ENCODE results near the gene GUCY2D. TPM values are rescaled to one million over a fixed set of nuclear protein-coding genes. Genes with fewer than 3 reads are reported as not detected.
A peak's percentile ranks its signal among the peaks of the same experiment; 100 is the strongest.

Gene GUCY2D
- total and polyA plus RNA-seq, 2 donors = not detected

DNA sequence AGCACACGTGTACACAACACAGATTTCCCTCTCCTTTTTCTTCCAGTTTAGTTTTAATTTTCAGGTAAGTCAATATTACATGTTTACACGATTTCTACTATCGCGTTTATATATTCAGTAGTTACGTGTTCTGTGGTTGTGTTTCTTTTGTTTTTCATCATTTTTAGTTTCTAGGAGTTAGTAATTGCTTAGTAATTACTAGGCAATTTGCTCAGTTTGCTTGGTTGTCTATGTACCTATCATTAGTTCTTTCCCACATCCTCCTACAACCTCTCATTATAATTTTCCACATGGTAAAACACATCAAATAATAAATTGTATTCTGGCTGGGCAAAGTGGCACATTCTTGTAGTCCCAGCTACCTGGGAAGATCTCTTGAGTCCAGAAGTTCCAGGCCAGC, 24.6 kb upstream of the GUCY2D start:
- no peaks in the 10 kb centered on the region for H3K36me3 ChIP-seq (ENCODE audit: insufficient read depth)
- WGBS = 92% methylated on average over 5 of the region's 5 CpGs

DNA sequence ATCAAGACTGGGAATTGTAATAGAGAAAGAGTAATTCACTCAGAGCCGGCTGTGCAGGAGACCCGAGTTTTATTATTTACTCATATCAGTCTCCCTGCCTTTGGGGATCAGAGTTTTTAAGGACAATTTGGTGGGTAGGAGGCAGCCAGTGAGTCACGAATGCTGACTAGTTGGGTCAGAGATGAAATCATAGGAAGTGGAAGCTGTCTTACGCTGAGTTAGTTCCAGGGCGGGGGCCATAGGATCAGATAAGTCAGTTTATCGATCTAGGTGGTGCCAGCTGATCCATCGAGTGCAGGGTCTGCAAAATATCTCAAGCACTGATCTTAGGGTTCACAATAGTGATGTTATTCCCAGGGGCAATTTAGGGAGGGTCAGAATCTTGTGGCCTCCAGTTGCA, 20.2 kb upstream of the GUCY2D start:
- 35% methylated on average over 7 of the region's 7 CpGs for WGBS
- no peak for DNase-seq (ENCODE audit: extremely low spot score)

More for the DNA sequence above, 24.6 kb upstream of the GUCY2D start:
- DNase-seq (ENCODE audit: extremely low spot score) = no peak
- Histone ChIP-seq H3K4me3 (ENCODE audit: low read depth, low read length) (no peak overlapping the region), H3K27ac (ENCODE audit: low read depth) (no peak overlapping the region), H3K4me1 (ENCODE audit: insufficient read depth) (no peaks in the 10 kb centered on the region)

DNA sequence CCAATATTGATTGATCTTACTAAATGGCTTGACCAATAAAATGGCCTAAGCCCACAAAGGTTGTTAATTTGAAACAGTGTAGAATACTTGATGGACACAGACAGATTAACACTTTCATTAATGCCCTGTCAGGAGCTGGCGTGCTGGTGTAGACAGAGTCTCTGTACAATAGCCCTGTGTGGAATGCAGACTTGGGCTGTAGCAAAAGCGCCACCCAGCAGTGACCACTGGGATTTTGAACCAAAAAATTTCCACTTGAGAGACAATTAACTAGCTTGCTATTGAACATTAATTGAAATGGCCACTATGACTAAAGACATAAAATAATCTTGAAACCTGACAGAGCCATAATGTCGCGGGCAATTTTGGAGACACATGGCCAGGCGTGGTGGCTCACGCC, 19.7 kb upstream of the GUCY2D start:
- no peak overlapping the region for H3K27ac ChIP-seq (ENCODE audit: low read depth)
- DNase-seq (ENCODE audit: extremely low spot score) = no peak
- no peaks in the 10 kb centered on the region for H3K36me3 ChIP-seq (ENCODE audit: insufficient read depth)
- no peak overlapping the region for H3K4me3 ChIP-seq (ENCODE audit: low read depth, low read length)
- 80% methylated on average over 6 of the region's 6 CpGs for WGBS
- H3K4me1 ChIP-seq (ENCODE audit: insufficient read depth) = no peaks in the 10 kb centered on the region

More for the DNA sequence above, 20.2 kb upstream of the GUCY2D start:
- Histone ChIP-seq H3K4me3 (ENCODE audit: low read depth, low read length) (no peak overlapping the region), H3K27ac (ENCODE audit: low read depth) (no peak overlapping the region), H3K4me1 (ENCODE audit: insufficient read depth) (no peaks in the 10 kb centered on the region), H3K36me3 (ENCODE audit: insufficient read depth) (no peaks in the 10 kb centered on the region)

DNA sequence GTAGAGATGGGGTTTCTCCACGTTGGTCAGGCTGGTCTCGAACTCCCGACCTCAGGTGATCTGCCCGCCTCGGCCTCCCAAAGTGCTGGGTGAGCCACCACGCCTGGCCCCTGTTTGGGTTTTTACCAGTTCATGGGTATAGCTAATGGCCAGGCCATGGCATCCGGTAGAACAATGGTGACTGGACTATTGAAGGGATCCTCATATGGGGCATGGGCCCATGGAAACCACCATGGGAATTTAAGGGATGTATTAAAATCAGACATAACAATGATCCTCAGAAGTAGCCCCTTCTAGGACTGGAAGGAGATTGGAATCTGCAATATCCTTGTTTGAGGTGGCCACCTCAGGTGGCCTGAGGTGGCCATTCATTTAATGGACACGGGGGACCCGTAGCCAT, 17.5 kb upstream of the GUCY2D start:
- Histone ChIP-seq H3K4me1 (ENCODE audit: insufficient read depth) (no peaks in the 10 kb centered on the region), H3K36me3 (ENCODE audit: insufficient read depth) (no peaks in the 10 kb centered on the region), H3K4me3 (ENCODE audit: low read depth, low read length) (no peak overlapping the region), H3K27ac (ENCODE audit: low read depth) (no peak overlapping the region)
- 88% methylated on average over 9 of the region's 9 CpGs for WGBS
- DNase-seq (ENCODE audit: extremely low spot score) = no peak

DNA sequence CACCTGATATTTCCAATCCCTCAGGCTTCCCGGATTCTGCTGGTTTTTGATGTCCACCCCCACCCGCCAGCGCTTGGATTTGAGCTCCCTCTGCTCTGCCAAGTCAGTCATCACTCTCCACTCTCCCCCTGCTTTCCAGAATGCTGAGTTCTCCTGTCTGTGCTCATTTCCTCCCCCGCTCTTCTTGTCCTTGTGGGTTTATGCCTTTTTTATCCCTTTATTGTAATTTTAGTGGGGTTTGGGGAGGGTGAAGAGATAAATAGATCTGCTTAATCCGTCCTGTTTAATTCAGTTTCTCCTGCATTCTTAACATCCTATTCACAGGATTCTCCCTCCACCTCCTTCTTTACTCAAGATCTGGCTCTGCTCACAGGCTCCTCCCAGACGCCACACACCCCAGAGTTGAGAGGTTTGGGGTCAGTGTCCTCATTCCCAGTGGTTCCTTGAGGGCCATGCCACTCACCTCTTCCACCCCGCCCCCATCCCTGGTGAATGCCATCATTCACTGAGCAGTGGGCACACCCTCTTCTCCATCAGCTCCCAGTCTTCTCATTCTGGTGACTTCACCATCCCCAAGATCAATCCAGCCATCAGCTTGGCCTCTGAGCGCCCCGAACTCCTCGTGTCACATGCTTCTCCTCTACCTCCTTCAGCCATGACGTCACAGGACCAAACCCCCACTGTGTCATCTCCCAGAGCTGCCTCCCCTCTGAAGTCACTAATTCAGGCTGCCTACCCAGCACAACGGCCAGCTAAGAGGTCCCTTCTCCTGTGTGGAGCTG, 15.1 kb upstream of the GUCY2D start:
- Histone ChIP-seq H3K36me3 (ENCODE audit: insufficient read depth) (no peaks in the 10 kb centered on the region), H3K4me3 (ENCODE audit: low read depth, low read length) (no peak overlapping the region), H3K4me1 (ENCODE audit: insufficient read depth) (no peaks in the 10 kb centered on the region), H3K27ac (ENCODE audit: low read depth) (no peak overlapping the region)
- 56% methylated on average over 12 of the region's 12 CpGs for WGBS
- no peak for DNase-seq (ENCODE audit: extremely low spot score)

DNA sequence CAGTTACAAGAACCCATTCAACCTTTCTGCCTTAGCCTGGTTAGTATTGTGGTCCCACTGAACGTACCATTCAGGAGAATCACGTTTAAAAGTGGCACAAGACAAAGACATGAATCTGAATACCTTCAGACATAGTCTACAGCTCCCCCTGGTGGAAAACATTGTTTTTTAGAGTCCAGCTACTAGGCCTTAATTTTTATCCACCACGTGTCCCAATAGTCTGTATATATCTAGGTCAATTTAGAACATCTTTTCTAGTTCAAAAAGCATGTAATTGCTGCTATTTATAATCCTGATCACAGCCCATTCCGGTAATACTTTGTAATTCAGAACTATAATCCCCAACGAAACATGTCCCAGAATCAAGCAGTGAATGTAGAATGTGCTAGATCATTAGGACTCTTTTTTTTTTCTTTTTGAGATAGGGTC, 13.7 kb upstream of the GUCY2D start:
- no peak overlapping the region for H3K27ac ChIP-seq (ENCODE audit: low read depth)
- peak; percentile 81 for DNase-seq (ENCODE audit: extremely low spot score)

DNA sequence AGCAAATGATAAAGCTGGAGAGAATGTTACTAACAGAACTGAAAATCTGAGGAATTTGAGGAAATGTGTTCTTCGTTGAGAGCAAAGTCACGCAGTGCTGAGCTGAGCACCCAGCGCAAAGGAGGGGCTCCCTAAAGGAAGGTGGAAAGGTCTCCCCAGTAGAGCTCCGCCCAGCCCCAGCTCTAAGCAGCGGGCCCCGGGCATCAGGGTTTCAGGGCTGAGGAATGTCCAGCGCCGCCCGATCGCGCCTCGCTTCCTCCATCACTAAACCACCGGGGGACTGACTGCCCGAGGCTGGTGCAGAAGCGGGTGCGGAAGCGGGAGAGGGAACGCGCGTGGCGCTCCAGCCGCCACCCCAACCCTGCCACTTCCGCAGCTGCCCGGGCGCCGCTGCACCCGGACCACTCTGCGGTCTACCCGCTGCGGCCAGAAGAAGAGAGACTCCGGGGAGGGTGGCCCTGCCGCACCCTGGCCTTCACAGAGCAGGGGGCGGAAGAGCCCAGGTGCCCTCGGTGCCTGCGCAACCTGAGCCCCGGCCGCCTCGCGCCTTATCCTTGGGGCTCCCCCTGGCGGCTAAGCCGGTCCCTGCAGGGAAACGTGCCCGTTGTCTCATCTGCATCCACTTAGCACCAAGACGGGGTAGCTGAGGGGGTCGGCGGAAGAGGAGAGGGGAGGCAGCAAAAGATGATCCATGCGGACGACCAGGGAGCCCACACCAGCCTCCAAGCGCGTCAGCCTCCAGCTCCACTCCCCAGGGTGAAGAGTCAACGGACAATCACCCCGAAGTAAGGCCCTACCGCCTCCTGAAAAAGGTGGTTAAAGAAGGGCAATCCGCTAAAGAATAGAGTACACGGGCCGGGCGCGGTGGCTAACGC, 12.4 kb upstream of the GUCY2D start:
- peak overlapping the region; percentile 28 for H3K27ac ChIP-seq (ENCODE audit: low read depth)

More for the DNA sequence above, 13.7 kb upstream of the GUCY2D start:
- no peak overlapping the region for H3K4me3 ChIP-seq (ENCODE audit: low read depth, low read length)
- H3K36me3 ChIP-seq (ENCODE audit: insufficient read depth) = no peaks in the 10 kb centered on the region
- no peaks in the 10 kb centered on the region for H3K4me1 ChIP-seq (ENCODE audit: insufficient read depth)
- 18% methylated on average over 5 of the region's 5 CpGs for WGBS

DNA sequence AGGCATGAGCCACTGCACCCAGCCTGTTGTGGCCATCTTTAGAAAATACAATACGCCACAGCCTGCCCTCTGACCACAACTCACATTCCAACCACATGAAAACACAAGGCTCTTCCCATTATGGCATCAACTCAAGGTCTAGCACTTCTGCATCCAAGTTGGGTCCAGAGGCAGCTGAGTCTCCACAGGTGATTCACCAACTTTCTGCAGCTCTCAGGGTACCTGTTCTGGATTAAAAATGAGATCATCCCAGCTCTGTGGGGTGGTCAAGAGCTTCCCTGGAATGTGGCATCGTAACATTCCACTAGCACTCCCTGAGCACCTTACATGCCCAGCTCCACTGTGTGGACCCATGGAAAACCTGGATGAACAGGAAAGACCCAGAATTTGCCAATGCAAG, 9.9 kb upstream of the GUCY2D start:
- H3K4me1 ChIP-seq (ENCODE audit: insufficient read depth) = no peaks in the 10 kb centered on the region
- H3K36me3 ChIP-seq (ENCODE audit: insufficient read depth) = no peaks in the 10 kb centered on the region
- no peak overlapping the region for H3K4me3 ChIP-seq (ENCODE audit: low read depth, low read length)
- H3K27ac ChIP-seq (ENCODE audit: low read depth) = no peak overlapping the region
- WGBS = 83% methylated on average over 2 of the region's 2 CpGs
- DNase-seq (ENCODE audit: extremely low spot score) = no peak

More for the DNA sequence above, 12.4 kb upstream of the GUCY2D start:
- DNase-seq (ENCODE audit: extremely low spot score) = no peak
- H3K4me1 ChIP-seq (ENCODE audit: insufficient read depth) = no peaks in the 10 kb centered on the region
- WGBS = 3% methylated on average over 59 of the region's 59 CpGs
- H3K4me3 ChIP-seq (ENCODE audit: low read depth, low read length) = peak overlapping the region; percentile 53
- no peaks in the 10 kb centered on the region for H3K36me3 ChIP-seq (ENCODE audit: insufficient read depth)

DNA sequence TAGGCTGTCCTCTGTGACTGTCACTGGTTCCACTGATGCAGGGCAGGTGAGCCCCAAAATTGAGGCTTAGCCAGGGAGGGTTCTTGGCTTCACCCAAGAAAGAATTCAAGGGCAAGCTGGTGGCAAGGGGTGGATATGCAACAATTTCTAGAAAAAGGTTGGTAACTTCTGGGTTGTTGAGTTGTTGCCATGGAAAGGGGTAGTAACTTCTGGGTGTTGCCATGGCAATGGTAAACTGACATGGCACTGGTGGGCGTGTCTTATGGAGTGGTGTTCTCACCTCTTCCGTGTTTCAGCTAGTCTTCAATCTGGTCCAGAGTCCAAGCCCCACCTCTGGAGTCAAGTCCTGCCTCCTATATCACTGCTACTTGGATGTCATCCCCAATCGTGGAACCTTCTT, 9.5 kb upstream of the GUCY2D start:
- Histone ChIP-seq H3K27ac (ENCODE audit: low read depth) (no peak overlapping the region), H3K4me1 (ENCODE audit: insufficient read depth) (no peaks in the 10 kb centered on the region), H3K36me3 (ENCODE audit: insufficient read depth) (no peaks in the 10 kb centered on the region), H3K4me3 (ENCODE audit: low read depth, low read length) (no peak overlapping the region)
- no peak for DNase-seq (ENCODE audit: extremely low spot score)
- WGBS = 62% methylated on average over 3 of the region's 3 CpGs

DNA sequence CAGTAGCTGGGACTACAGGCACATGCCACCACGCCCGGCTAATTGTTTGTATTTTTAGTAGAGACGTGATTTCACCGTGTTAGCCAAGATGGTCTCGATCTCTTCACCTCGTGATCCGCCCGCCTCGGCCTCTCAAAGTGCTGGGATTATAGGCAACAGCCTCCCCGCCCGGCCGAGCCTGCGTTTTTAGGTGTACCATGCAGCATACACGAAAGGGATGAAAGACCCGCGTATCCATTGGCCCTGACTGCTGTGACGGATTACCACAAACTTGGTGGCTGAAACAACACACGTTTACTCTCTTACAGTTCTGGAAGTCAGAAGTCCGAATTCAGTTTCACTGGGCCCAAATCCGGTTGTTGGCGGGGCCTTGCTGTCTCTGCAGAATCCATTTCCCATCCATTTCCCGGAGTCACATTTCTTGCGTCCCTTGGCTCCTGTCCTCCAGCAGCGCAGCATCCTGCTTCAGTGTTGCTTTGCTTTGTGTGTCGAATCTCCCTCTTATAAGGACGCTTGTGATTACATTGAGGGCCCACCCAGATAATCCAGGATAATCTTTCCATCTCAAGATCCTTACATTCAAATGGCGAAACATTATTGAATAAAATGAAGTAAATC, 8.3 kb upstream of the GUCY2D start:
- Histone ChIP-seq H3K4me3 (ENCODE audit: low read depth, low read length) (no peak overlapping the region), H3K27ac (ENCODE audit: low read depth) (no peak overlapping the region), H3K4me1 (ENCODE audit: insufficient read depth) (no peaks in the 10 kb centered on the region), H3K36me3 (ENCODE audit: insufficient read depth) (no peaks in the 10 kb centered on the region)
- no peak for DNase-seq (ENCODE audit: extremely low spot score)
- WGBS = 84% methylated on average over 27 of the region's 27 CpGs

DNA sequence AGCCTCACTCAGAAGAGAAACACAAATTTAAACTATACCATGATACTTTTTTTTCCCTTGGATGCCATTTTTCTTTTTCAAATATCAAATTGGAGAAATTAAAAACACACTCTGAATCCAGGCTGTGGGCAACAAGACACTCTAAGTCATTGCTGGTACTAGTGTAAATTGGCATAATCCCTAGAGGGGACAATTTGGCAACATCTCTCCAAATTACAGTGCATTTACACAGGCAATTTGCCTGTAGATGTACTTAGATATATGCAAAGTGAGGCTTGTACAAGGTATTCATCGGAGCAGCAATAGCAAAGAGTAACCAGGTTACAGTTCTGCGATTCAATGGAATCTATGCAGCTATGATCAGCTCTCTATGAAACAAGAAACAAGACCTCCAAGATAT, 6.7 kb upstream of the GUCY2D start:
- H3K4me3 ChIP-seq (ENCODE audit: low read depth, low read length) = no peak overlapping the region
- no peak overlapping the region for H3K27ac ChIP-seq (ENCODE audit: low read depth)
- H3K4me1 ChIP-seq (ENCODE audit: insufficient read depth) = no peaks in the 10 kb centered on the region
- DNase-seq (ENCODE audit: extremely low spot score) = no peak
- H3K36me3 ChIP-seq (ENCODE audit: insufficient read depth) = no peaks in the 10 kb centered on the region
- WGBS = 95% methylated on average over 2 of the region's 2 CpGs

DNA sequence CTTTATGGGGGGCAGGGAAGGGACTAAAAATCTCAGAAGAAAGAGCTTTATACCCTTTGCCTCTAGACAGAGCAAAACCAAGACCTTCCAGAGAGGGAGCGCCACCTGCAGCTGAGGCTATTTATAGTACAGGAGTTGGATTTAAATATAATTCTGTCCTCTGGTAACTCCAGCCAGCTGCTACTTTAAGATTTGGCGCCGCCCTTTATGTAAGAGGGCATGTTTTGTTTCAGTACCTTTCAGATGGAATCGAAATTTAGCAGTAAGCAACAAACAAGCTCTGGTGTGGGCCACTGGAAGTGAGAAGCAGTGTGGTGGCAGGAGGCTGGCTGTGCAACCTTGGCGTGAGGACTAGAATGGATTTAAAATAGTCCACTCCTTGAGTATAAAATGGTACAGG, 5.2 kb upstream of the GUCY2D start:
- Histone ChIP-seq H3K4me3 (ENCODE audit: low read depth, low read length) (no peak overlapping the region), H3K36me3 (ENCODE audit: insufficient read depth) (no peaks in the 10 kb centered on the region), H3K4me1 (ENCODE audit: insufficient read depth) (no peaks in the 10 kb centered on the region), H3K27ac (ENCODE audit: low read depth) (no peak overlapping the region)
- DNase-seq (ENCODE audit: extremely low spot score) = no peak
- 28% methylated on average over 5 of the region's 5 CpGs for WGBS

DNA sequence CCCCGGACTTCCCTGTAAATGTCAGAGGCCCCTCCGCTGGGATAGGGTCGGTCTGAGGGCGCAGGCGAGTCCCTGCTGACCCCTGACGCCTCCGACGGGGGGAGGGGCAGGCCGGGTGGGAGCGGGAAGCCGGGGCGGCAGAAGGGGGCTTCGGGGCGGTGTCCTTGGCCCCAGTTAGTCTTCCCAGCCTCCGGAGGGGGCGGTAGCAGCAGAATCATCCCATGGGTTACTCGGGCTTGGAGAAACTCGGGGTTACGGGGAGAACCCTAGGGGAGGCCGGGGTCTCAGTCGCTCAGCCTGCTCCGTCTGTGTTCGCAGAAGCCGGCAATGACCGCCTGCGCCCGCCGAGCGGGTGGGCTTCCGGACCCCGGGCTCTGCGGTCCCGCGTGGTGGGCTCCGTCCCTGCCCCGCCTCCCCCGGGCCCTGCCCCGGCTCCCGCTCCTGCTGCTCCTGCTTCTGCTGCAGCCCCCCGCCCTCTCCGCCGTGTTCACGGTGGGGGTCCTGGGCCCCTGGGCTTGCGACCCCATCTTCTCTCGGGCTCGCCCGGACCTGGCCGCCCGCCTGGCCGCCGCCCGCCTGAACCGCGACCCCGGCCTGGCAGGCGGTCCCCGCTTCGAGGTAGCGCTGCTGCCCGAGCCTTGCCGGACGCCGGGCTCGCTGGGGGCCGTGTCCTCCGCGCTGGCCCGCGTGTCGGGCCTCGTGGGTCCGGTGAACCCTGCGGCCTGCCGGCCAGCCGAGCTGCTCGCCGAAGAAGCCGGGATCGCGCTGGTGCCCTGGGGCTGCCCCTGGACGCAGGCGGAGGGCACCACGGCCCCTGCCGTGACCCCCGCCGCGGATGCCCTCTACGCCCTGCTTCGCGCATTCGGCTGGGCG, 542 bp downstream of the GUCY2D start:
- no peak for DNase-seq (ENCODE audit: extremely low spot score)
- 4% methylated on average over 92 of the region's 92 CpGs for WGBS
- Histone ChIP-seq H3K36me3 (ENCODE audit: insufficient read depth) (no peaks in the 10 kb centered on the region), H3K4me1 (ENCODE audit: insufficient read depth) (no peaks in the 10 kb centered on the region), H3K27ac (ENCODE audit: low read depth) (no peak overlapping the region), H3K4me3 (ENCODE audit: low read depth, low read length) (peak overlapping the region; percentile 31)
